DND-41 (cell line): ENCODE data around the gene MAD2L1.

ENCODE experiments used
- ATAC-seq: fragments of 200-7000 bp; cut with Tn5 transposase; 3 replicates; pipeline ENCODE4 v1.9.1; 2021; ENCODE audit warnings: low read depth; ENCODE audit not compliant: insufficient read depth
- DNase-seq: peaks from one replicate; pipeline ENCODE4 v3.0.0-alpha.2; 2020
- H2AFZ ChIP-seq: 2 replicates; pipeline ENCODE4 v1.6.0; 2012; ENCODE audit warnings: low read depth, low read length
- H3K27ac ChIP-seq: 2 replicates; pipeline ENCODE4 v1.5.1; 2012; ENCODE audit warnings: low read length, inconsistent platforms
- H3K27me3 ChIP-seq: fragments of 200-600 bp; sonication (generic); 2 replicates; pipeline ENCODE4 v1.6.0; 2012; ENCODE audit warnings: low read length, mild to moderate bottlenecking, inconsistent platforms; ENCODE audit not compliant: insufficient read depth, poor library complexity
- H3K36me3 ChIP-seq: 2 replicates; pipeline ENCODE4 v1.5.1; 2012; ENCODE audit warnings: low read length, inconsistent platforms; ENCODE audit not compliant: insufficient read depth
- H3K4me1 ChIP-seq: 2 replicates; pipeline ENCODE4 v1.5.1; 2012; ENCODE audit warnings: mild to moderate bottlenecking, low read length; ENCODE audit not compliant: insufficient read depth
- H3K4me2 ChIP-seq: 2 replicates; pipeline ENCODE4 v1.6.0; 2012; ENCODE audit warnings: mild to moderate bottlenecking, moderate library complexity, low read length, inconsistent platforms; ENCODE audit not compliant: insufficient read depth
- H3K4me3 ChIP-seq, 2 experiments: fragments of 200-600 bp in 1 of 2; shearing (Covaris generic) in 1 of 2; 2 replicates each; pipeline ENCODE4 v1.5.1; 2012 to 2016; ENCODE audit warnings: inconsistent platforms in 2 of 2, low read length in 2 of 2, mild to moderate bottlenecking in 2 of 2, low read depth in 1 of 2, moderate library complexity in 1 of 2
- H3K79me2 ChIP-seq: 2 replicates; pipeline ENCODE4 v1.6.0; 2012; ENCODE audit warnings: low read length, inconsistent platforms; ENCODE audit not compliant: insufficient read depth
- H3K9ac ChIP-seq: 2 replicates; pipeline ENCODE4 v1.6.0; 2012; ENCODE audit warnings: low read depth, mild to moderate bottlenecking, inconsistent platforms, low read length, moderate library complexity
- H3K9me3 ChIP-seq: 2 replicates; pipeline ENCODE4 v1.5.1; 2012; ENCODE audit warnings: low read length, moderate library complexity, mild to moderate bottlenecking, inconsistent platforms; ENCODE audit not compliant: insufficient read depth, severe bottlenecking
- H4K20me1 ChIP-seq: 2 replicates; pipeline ENCODE4 v1.6.0; 2012; ENCODE audit warnings: low read length; ENCODE audit not compliant: insufficient read depth
- CTCF ChIP-seq: IDR thresholded peaks from 2 replicates; pipeline ENCODE4 v1.5.1; 2012; ENCODE audit warnings: borderline replicate concordance, low read length, moderate library complexity, mild to moderate bottlenecking; ENCODE audit not compliant: poor library complexity, severe bottlenecking; ENCODE audit errors: extremely low read depth
- EZH2 ChIP-seq: IDR thresholded peaks from 3 replicates; pipeline ENCODE4 v1.6.1; 2012; ENCODE audit warnings: borderline replicate concordance, low read depth, mild to moderate bottlenecking, moderate library complexity, low read length, inconsistent platforms; ENCODE audit not compliant: severe bottlenecking

The MAD2L1 gene

GRCh38 chr4:120051253-120051652 lies 15.4 kb downstream of the MAD2L1 start:
- Histone ChIP-seq H3K27ac (no peak overlapping the region), H4K20me1 (peaks cover 3% of the 10 kb centered on the region; the same call in 1 of the 2 replicates), H3K9ac (no peak overlapping the region), H3K4me3 (no peak overlapping the region), H3K27me3 (no peaks in the 10 kb centered on the region), H3K4me1 (0 out of 2 replicates have a peak, but pooled peaks cover 2% of the 10 kb centered on the region), H3K36me3 (peaks cover 24% of the 10 kb centered on the region), H2AFZ (no peak overlapping the region), H3K4me2 (no peak overlapping the region), H3K9me3 (no peaks in the 10 kb centered on the region), H3K79me2 (peaks cover 2% of the 10 kb centered on the region; the same call in 1 of the 2 replicates)
- no peak for ATAC-seq
- DNase-seq: no peak
- no peak for TF ChIP-seq CTCF
- TF ChIP-seq EZH2: no peak

- no peak overlapping the region for H3K4me3 ChIP-seq
- ATAC-seq: peak; percentile 96
- no peak overlapping the region for H3K9ac ChIP-seq
- no peak overlapping the region for H3K4me2 ChIP-seq
- peaks cover 15% of the 10 kb centered on the region; the same call in 1 of the 2 replicates for H3K36me3 ChIP-seq
- H2AFZ ChIP-seq: 0 out of 2 replicates have a peak overlapping the region, but pooled peaks have one; percentile 38
- DNase-seq: peak; percentile 72
- no peaks in the 10 kb centered on the region for H3K27me3 ChIP-seq
- H3K79me2 ChIP-seq: no peaks in the 10 kb centered on the region
- 0 out of 2 replicates have a peak, but pooled peaks cover 2% of the 10 kb centered on the region for H3K4me1 ChIP-seq
- H3K27ac ChIP-seq: no peak overlapping the region
- TF ChIP-seq CTCF (peak; percentile 86), EZH2 (no peak)
- peaks cover 3% of the 10 kb centered on the region; the same call in 1 of the 2 replicates for H4K20me1 ChIP-seq
- no peaks in the 10 kb centered on the region for H3K9me3 ChIP-seq
Measured at GRCh38 chr4:120049732-120050494, 16.7 kb downstream of the MAD2L1 start.

DNA sequence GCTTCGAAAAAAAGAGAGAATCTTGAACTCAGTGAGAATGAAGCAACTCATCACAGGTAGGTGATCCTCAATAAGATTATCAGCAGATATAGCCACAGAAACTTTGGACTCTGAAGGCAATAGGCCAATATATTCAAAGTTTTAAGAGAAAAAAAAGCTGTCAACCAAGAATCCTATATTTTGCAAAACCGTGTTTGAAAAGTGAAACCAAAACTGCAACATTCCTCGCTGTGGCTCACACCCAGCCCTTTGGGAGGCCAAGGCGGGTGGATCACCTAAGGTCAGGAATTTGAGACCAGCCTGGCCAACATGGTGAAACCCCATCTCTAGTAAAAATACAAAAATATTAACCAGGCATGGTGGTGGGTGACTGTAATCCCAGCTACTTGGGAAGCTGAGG lies 22.8 kb downstream of the MAD2L1 start:
- Histone ChIP-seq H3K4me3 (no peak overlapping the region), H3K4me1 (no peaks in the 10 kb centered on the region), H3K9ac (no peak overlapping the region), H4K20me1 (no peaks in the 10 kb centered on the region), H3K79me2 (no peaks in the 10 kb centered on the region), H2AFZ (no peak overlapping the region), H3K27ac (no peak overlapping the region), H3K36me3 (no peaks in the 10 kb centered on the region), H3K4me2 (no peak overlapping the region), H3K27me3 (no peaks in the 10 kb centered on the region), H3K9me3 (peaks cover 4% of the 10 kb centered on the region)
- DNase-seq (no peak), ATAC-seq (no peak)
- TF ChIP-seq EZH2 (no peak), CTCF (no peak)
